Spleen (tissue), 7 donors: ENCODE results near the gene GIGYF2.

ENCODE experiments used
- CTCF ChIP-seq, 11 experiments: fragments of 200-600 bp in 7 of 11; fragments of 450-650 bp in 4 of 11; sonication (generic) in 4 of 11; IDR thresholded peaks in 8 of 11; conservative IDR thresholded peaks in 3 of 11; 1 replicate in 7 of 11; 2 replicates in 4 of 11; pipeline versions ENCODE4 v1.4.0 to v1.8.0; 2016 to 2021; ENCODE audit warnings: antibody characterized with exemption in 11 of 11, inconsistent platforms in 4 of 11, mild to moderate bottlenecking in 1 of 11
- POLR2A ChIP-seq, 3 donors: fragments of 450-650 bp; IDR thresholded peaks; one replicate each; pipeline ENCODE4 v1.5.1; 2017; ENCODE audit warnings: antibody characterized with exemption in 3 of 3, mild to moderate bottlenecking in 1 of 3
- donor health status: DM: no; HTN: no; CAD: no; lungs with moderate emphysema.
- donor health status: DM: no; HTN: no; CAD: no.
- donor health status: DM: no; HTN: no; CAD: no.

GRCh38 chr2:232667989-232668583 lies 29.0 kb upstream of the GIGYF2 start:
- no peak for TF ChIP-seq POLR2A (IDR thresholded peaks at IDR 0.05)
- no peak for TF ChIP-seq CTCF (IDR thresholded peaks at IDR 0.05 in 8 of 11, conservative IDR thresholded peaks at IDR 0.05 in 3 of 11)
